H1 (cell line): ENCODE results near the gene TRIAP1. TPM values are rescaled to one million over a fixed set of nuclear protein-coding genes. Genes with fewer than 3 reads are reported as not detected.

Source experiments
- CTCF ChIA-PET: fragments of 300-600 bp; sonication (Branson Sonifier 250); formaldehyde crosslinking; loops from one replicate; lab custom pipeline; 2021; ENCODE audit not compliant: partially characterized antibody; lab: Charles Lee
- POLR2A ChIA-PET: fragments of 300-600 bp; sonication (Branson Sonifier 250); formaldehyde crosslinking; loops from one replicate; lab custom pipeline; 2021; ENCODE audit warnings: inconsistent platforms; ENCODE audit not compliant: partially characterized antibody; lab: Charles Lee
- DNase-seq, 2 experiments: peaks; one replicate each; pipeline versions ENCODE4 v3.0.0 to v3.0.0-alpha.2; 2010 to 2022; ENCODE audit warnings: low spot score in 2 of 2, low read depth in 1 of 2, mixed read lengths in 1 of 2
- FAIRE-seq: peaks from 2 replicates; lab custom pipeline; 2011; peaks lifted over from hg19 to GRCh38; lab: Jason Lieb, UNC
- H2AFZ ChIP-seq: 2 replicates; pipeline ENCODE4 v1.8.1; 2012; ENCODE audit warnings: low read length, inconsistent platforms
- H2AK5ac ChIP-seq: 2 replicates; pipeline ENCODE4 v1.6.1; 2013; ENCODE audit warnings: low read depth, low read length
- H2BK120ac ChIP-seq: replicated peaks from 2 replicates; pipeline ENCODE3; 2013; ENCODE audit warnings: low read depth, low read length, inconsistent platforms
- H2BK12ac ChIP-seq: 2 replicates; pipeline ENCODE4 v1.6.1; 2013; ENCODE audit warnings: low read depth, low read length
- H2BK15ac ChIP-seq: 2 replicates; pipeline ENCODE4 v1.6.1; 2013; ENCODE audit warnings: low read length
- H2BK20ac ChIP-seq: 2 replicates; pipeline ENCODE4 v1.6.1; 2013; ENCODE audit warnings: low read length
- H2BK5ac ChIP-seq: 2 replicates; pipeline ENCODE4 v1.6.1; 2013; ENCODE audit warnings: low read depth, low read length
- H3K14ac ChIP-seq: 2 replicates; pipeline ENCODE4 v1.6.1; 2013; ENCODE audit warnings: inconsistent platforms; ENCODE audit not compliant: insufficient read length
- H3K18ac ChIP-seq: 2 replicates; pipeline ENCODE4 v1.6.1; 2013; ENCODE audit warnings: low read length; ENCODE audit errors: extremely low read depth
- H3K23ac ChIP-seq: 2 replicates; pipeline ENCODE4 v1.6.1; 2013; ENCODE audit warnings: inconsistent platforms; ENCODE audit not compliant: insufficient read length
- H3K23me2 ChIP-seq: 2 replicates; pipeline ENCODE4 v1.6.1; 2013; ENCODE audit warnings: low read depth, low read length
- H3K27ac ChIP-seq: 2 replicates; pipeline ENCODE4 v1.6.1; 2011; ENCODE audit warnings: low read depth, low read length, inconsistent platforms
- H3K27me3 ChIP-seq, 4 experiments: replicated peaks in 1 of 4; 1 replicate in 1 of 4; 2 replicates in 3 of 4; pipeline versions ENCODE4 v1.6.1 to v1.8.1; 2011 to 2013; ENCODE audit warnings: low read length in 3 of 4, mild to moderate bottlenecking in 3 of 4, inconsistent platforms in 2 of 4, mixed read lengths in 2 of 4, moderate library complexity in 1 of 4; ENCODE audit not compliant: control insufficient read depth in 3 of 4, insufficient read depth in 3 of 4; ENCODE audit errors: extremely low read depth in 1 of 4
- H3K36me3 ChIP-seq, 4 experiments: 2 replicates each; pipeline versions ENCODE4 v1.6.1 to v1.8.1; 2011 to 2013; ENCODE audit warnings: mild to moderate bottlenecking in 4 of 4, low read length in 3 of 4, moderate library complexity in 2 of 4, control low read depth in 1 of 4, inconsistent platforms in 1 of 4; ENCODE audit not compliant: insufficient read depth in 4 of 4, control insufficient read depth in 2 of 4
- H3K4ac ChIP-seq: replicated peaks from 2 replicates; pipeline ENCODE3; 2013; ENCODE audit warnings: low read length, low read depth, mixed read lengths, inconsistent platforms; ENCODE audit not compliant: insufficient read length
- H3K4me1 ChIP-seq, 4 experiments: replicated peaks in 1 of 4; 1 replicate in 1 of 4; 2 replicates in 3 of 4; pipeline versions ENCODE4 v1.6.1 to v1.8.1; 2011 to 2013; ENCODE audit warnings: low read length in 3 of 4, inconsistent platforms in 2 of 4, mixed read lengths in 1 of 4; ENCODE audit not compliant: insufficient read depth in 4 of 4, control insufficient read depth in 3 of 4
- H3K4me2 ChIP-seq, 2 experiments: 2 replicates each; pipeline versions ENCODE4 v1.6.1 to v1.8.1; 2011 to 2013; ENCODE audit warnings: low read depth in 2 of 2, low read length in 2 of 2, control low read depth in 1 of 2, inconsistent platforms in 1 of 2, mild to moderate bottlenecking in 1 of 2; ENCODE audit not compliant: insufficient read depth in 1 of 2
- H3K4me3 ChIP-seq, 4 experiments: fragments of 200-600, 300-600 bp in 1 of 4; sonication (generic), shearing (Covaris generic), sonication (Bioruptor Twin) in 1 of 4; 2 replicates each; pipeline versions ENCODE4 v1.5.1 to v1.8.1; 2011 to 2016; ENCODE audit warnings: low read length in 4 of 4, low read depth in 3 of 4, control low read depth in 2 of 4, inconsistent platforms in 2 of 4, mild to moderate bottlenecking in 2 of 4, mixed read lengths in 1 of 4, moderate library complexity in 1 of 4; ENCODE audit not compliant: insufficient read depth in 2 of 4; ENCODE audit errors: extremely low read depth in 1 of 4
- H3K56ac ChIP-seq: replicated peaks from 2 replicates; pipeline ENCODE3; 2013; ENCODE audit warnings: low read depth, mild to moderate bottlenecking, mixed read lengths, low read length, inconsistent platforms; ENCODE audit not compliant: insufficient read length
- H3K79me1 ChIP-seq: 2 replicates; pipeline ENCODE4 v1.6.1; 2013; ENCODE audit warnings: low read depth, low read length, control low read depth
- H3K79me2 ChIP-seq, 2 experiments: 2 replicates each; pipeline versions ENCODE4 v1.6.1 to v1.8.1; 2012 to 2013; ENCODE audit warnings: low read length in 2 of 2, mild to moderate bottlenecking in 2 of 2, inconsistent platforms in 1 of 2; ENCODE audit not compliant: insufficient read depth in 2 of 2, control insufficient read depth in 1 of 2
- H3K9ac ChIP-seq, 4 experiments: replicated peaks in 1 of 4; 1 replicate in 1 of 4; 2 replicates in 3 of 4; pipeline versions ENCODE4 v1.6.1 to v1.8.1; 2011 to 2013; ENCODE audit warnings: low read depth in 3 of 4, low read length in 3 of 4, control low read depth in 2 of 4, mild to moderate bottlenecking in 2 of 4, moderate library complexity in 2 of 4, inconsistent platforms in 1 of 4; ENCODE audit errors: extremely low read depth in 1 of 4
- H3K9me3 ChIP-seq, 2 experiments: 2 replicates each; pipeline versions ENCODE4 v1.6.1 to v1.8.1; 2012 to 2013; ENCODE audit warnings: mild to moderate bottlenecking in 2 of 2, moderate library complexity in 2 of 2, control low read depth in 1 of 2, inconsistent platforms in 1 of 2, low read depth in 1 of 2, low read length in 1 of 2, mixed read lengths in 1 of 2; ENCODE audit not compliant: insufficient read depth in 2 of 2
- H4K20me1 ChIP-seq, 2 experiments: replicated peaks in 1 of 2; 2 replicates each; pipeline versions ENCODE3 to v1.8.1; 2011 to 2013; ENCODE audit warnings: inconsistent platforms in 2 of 2, low read length in 2 of 2, mild to moderate bottlenecking in 1 of 2; ENCODE audit not compliant: insufficient read depth in 2 of 2, control insufficient read depth in 1 of 2
- H4K5ac ChIP-seq: 2 replicates; pipeline ENCODE4 v1.6.1; 2013; ENCODE audit warnings: low read length, low read depth, mixed read lengths, inconsistent platforms; ENCODE audit not compliant: insufficient read length
- H4K8ac ChIP-seq: 2 replicates; pipeline ENCODE4 v1.8.0; 2013; ENCODE audit warnings: mild to moderate bottlenecking, moderate library complexity, low read length, inconsistent platforms; ENCODE audit not compliant: insufficient read depth; ENCODE audit errors: extremely low read depth
- H4K91ac ChIP-seq: replicated peaks from 2 replicates; pipeline ENCODE3; 2013; ENCODE audit warnings: low read length, mixed read lengths, inconsistent platforms; ENCODE audit not compliant: insufficient read length
- TCF12 ChIP-seq: IDR thresholded peaks from 2 replicates; pipeline ENCODE4 v1.6.1; 2011; ENCODE audit warnings: low read depth, mild to moderate bottlenecking, low read length
- WGBS, 2 experiments: shearing (Covaris generic) in 1 of 2; methylation state at CpG; one replicate each; pipeline versions ENCODE4 v1.1.6 to v1.1.7; 2013 to 2015; ENCODE audit warnings: low lambda C conversion rate in 2 of 2, mixed read lengths in 2 of 2, inconsistent platforms in 1 of 2, low coverage in 1 of 2, missing lambda C conversion rate in 1 of 2; ENCODE audit not compliant: insufficient replicate concordance in 2 of 2, insufficient coverage in 1 of 2, insufficient read length in 1 of 2; ENCODE audit errors: extremely low coverage in 1 of 2, missing lambda C conversion rate in 1 of 2; 5-methylcytosine and 5-hydroxymethylcytosine counted together
- polyA plus RNA-seq, 7 experiments: library from polyadenylated mRNA; depleted of rRNA in 3 of 7; stranded (reverse) in 5 of 7; unstranded in 2 of 7; fragments of >200 nt in 5 of 7; fragments of 200-250 nt in 2 of 7; gene quantifications; 1 replicate in 5 of 7; 2 replicates in 1 of 7; 4 replicates in 1 of 7; pipeline versions ENCODE4 v1.2.1 to v1.2.3, GENCODE V29; 2011 to 2013; ENCODE audit warnings: missing spikeins in 2 of 7, mixed read lengths in 2 of 7
- total RNA-seq: library from RNA; stranded (reverse); fragmentation: NEBNext Ultra II Directional; extraction: Animal tissue kit (Norgen Biotek cat#: 25700); gene quantifications from 2 replicates; pipeline ENCODE4 v1.2.1, GENCODE V29; 2021

Gene TRIAP1
- total and polyA plus RNA-seq, 2 of the 8 experiments (the other 6 are each of a cell fraction or from before 2014, with no cell fraction given), result 42.0 to 63.4 TPM

DNA sequence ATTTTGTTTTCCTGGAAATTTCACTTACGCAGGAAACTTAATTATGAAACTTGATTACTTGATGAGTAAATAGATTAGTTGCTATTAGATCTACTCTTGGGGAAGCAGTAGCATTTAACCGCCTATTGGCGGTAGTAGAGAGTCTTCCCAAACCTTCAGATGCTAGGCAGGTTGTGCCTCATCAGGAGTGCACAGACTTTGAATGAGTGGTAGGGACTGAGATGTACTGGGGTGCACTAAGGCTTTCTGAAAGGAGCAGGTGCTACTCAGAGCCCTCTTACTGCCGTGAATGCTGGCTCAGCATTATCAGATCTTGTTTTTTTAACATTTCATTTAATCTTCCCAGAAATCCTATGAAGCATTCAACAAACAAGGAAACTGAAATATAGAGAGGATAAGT lies 7.8 kb upstream of the TRIAP1 start:
- H2BK20ac ChIP-seq, result no peak overlapping the region
- H2AFZ ChIP-seq, result no peak overlapping the region
- FAIRE-seq (peak; percentile 13), DNase-seq (no peak)
- no peaks in the 10 kb centered on the region; a peak in 1 of 7 replicates for H3K4me1 ChIP-seq
- H3K23me2 ChIP-seq, result no peaks in the 10 kb centered on the region
- H3K18ac ChIP-seq, result no peak overlapping the region
- H3K4me3 ChIP-seq, result no peak overlapping the region
- H3K27me3 ChIP-seq, result no peaks in the 10 kb centered on the region
- H3K23ac ChIP-seq, result no peak overlapping the region
- H3K14ac ChIP-seq, result no peak overlapping the region
- H3K27ac ChIP-seq, result no peak overlapping the region
- H2BK120ac ChIP-seq, result no peak overlapping the region
- no peak overlapping the region for H3K4ac ChIP-seq
- no peak overlapping the region for H3K56ac ChIP-seq
- no peaks in the 10 kb centered on the region; the same call in 1 of the 2 replicates for H3K79me1 ChIP-seq
- no peak overlapping the region for H3K9ac ChIP-seq
- 64% methylated on average over 4 of the region's 4 CpGs; no CpG with 5 or more reads in 1 of the 2 experiments for WGBS, 2 experiments
- ChIA-PET CTCF (interaction anchor here (0.9 to 11.4 kb wide), 9 partner anchors 10 to 119 kb away, joined by 3 to 152 read pairs (median 5); partner anchors contain the start of gene SRSF9), POLR2A (interaction anchor here (0.9 to 19.6 kb wide), 7 partner anchors 11 to 129 kb away, joined by 3 to 365 read pairs (median 4); partner anchors contain the start of gene SRSF9)
- H2AK5ac ChIP-seq, result no peak overlapping the region
- no peak overlapping the region for H2BK15ac ChIP-seq
- H4K5ac ChIP-seq, result no peak overlapping the region
- no peak overlapping the region for H2BK5ac ChIP-seq
- no peaks in the 10 kb centered on the region for H3K9me3 ChIP-seq
- H4K20me1 ChIP-seq, result peaks cover 4% of the 10 kb centered on the region in 2 experiments
- peaks cover 0 to 13% of the 10 kb centered on the region in 2 experiments; a peak in 1 of 4 replicates for H3K79me2 ChIP-seq
- H3K4me2 ChIP-seq, result no peak overlapping the region
- peaks cover 10 to 63% (median 31%) of the 10 kb centered on the region in 4 experiments; a peak in 7 of 8 replicates for H3K36me3 ChIP-seq
- no peak overlapping the region for H4K91ac ChIP-seq
- no peak overlapping the region for H4K8ac ChIP-seq
- no peak overlapping the region for H2BK12ac ChIP-seq
- no peak for TF ChIP-seq TCF12
